ENCODE results near the gene CDYL. TPM values are rescaled to one million over a fixed set of nuclear protein-coding genes. Genes with fewer than 3 reads are reported as not detected.

The CDYL gene
- polyA plus RNA-seq, 1 experiment, result 21.9 TPM

- no peaks in the 10 kb centered on the region for H3K27me3 ChIP-seq (ENCODE audit: control insufficient read depth, insufficient read depth, low read length)
- TF ChIP-seq CTCF (IDR thresholded peaks at IDR 0.05; ENCODE audit: insufficient read depth, low read depth, low read length), result no peak
- no peak for DNase-seq (ENCODE audit: low read depth)
- no peaks in the 10 kb centered on the region for H3K36me3 ChIP-seq (ENCODE audit: control insufficient read depth, insufficient read depth, low read length)
- no peak overlapping the region for H3K4me3 ChIP-seq (ENCODE audit: low read depth, low read length)
- CTCF ChIA-PET, result interaction anchor here (0.6 to 1.2 kb wide), 3 partner anchors 10 to 144 kb away, joined by 3 read pairs; no protein-coding TSS in a partner anchor
- POLR2A ChIA-PET, result no interaction called here
Measured at GRCh38 chr6:4802312-4802935, 26.2 kb downstream of the CDYL start.

- Histone ChIP-seq H3K27me3 (ENCODE audit: control insufficient read depth, insufficient read depth, low read length) (no peaks in the 10 kb centered on the region), H3K4me3 (ENCODE audit: low read depth, low read length) (no peak overlapping the region), H3K36me3 (ENCODE audit: control insufficient read depth, insufficient read depth, low read length) (no peaks in the 10 kb centered on the region)
- ChIA-PET POLR2A (no interaction called here), CTCF (interaction anchor here (0.9 kb wide), 1 partner anchor 147 kb away, joined by 3 read pairs; no protein-coding TSS in a partner anchor)
- no peak for TF ChIP-seq CTCF (IDR thresholded peaks at IDR 0.05; ENCODE audit: insufficient read depth, low read depth, low read length)
- DNase-seq (ENCODE audit: low read depth), result no peak
Measured at GRCh38 chr6:4803343-4803744, 27.1 kb downstream of the CDYL start.

GRCh38 chr6:4804095-4804494, 27.9 kb downstream of the CDYL start:
- H3K27me3 ChIP-seq (ENCODE audit: control insufficient read depth, insufficient read depth, low read length), result no peaks in the 10 kb centered on the region
- ChIA-PET POLR2A (no interaction called here), CTCF (interaction anchor here (0.9 kb wide), 1 partner anchor 148 kb away, joined by 3 read pairs; no protein-coding TSS in a partner anchor)
- no peaks in the 10 kb centered on the region for H3K36me3 ChIP-seq (ENCODE audit: control insufficient read depth, insufficient read depth, low read length)
- H3K4me3 ChIP-seq (ENCODE audit: low read depth, low read length), result no peak overlapping the region
- DNase-seq (ENCODE audit: low read depth), result no peak
- no peak for TF ChIP-seq CTCF (IDR thresholded peaks at IDR 0.05; ENCODE audit: insufficient read depth, low read depth, low read length)

GRCh38 chr6:4805553-4806336, 29.5 kb downstream of the CDYL start:
- Histone ChIP-seq H3K27me3 (ENCODE audit: control insufficient read depth, insufficient read depth, low read length) (no peaks in the 10 kb centered on the region), H3K4me3 (ENCODE audit: low read depth, low read length) (no peak overlapping the region), H3K36me3 (ENCODE audit: control insufficient read depth, insufficient read depth, low read length) (no peaks in the 10 kb centered on the region)
- no peak for DNase-seq (ENCODE audit: low read depth)
- POLR2A ChIA-PET, result no interaction called here
- CTCF ChIA-PET, result interaction anchor here (0.7 to 1.2 kb wide), 4 partner anchors 8 to 65 kb away, joined by 3 read pairs; no protein-coding TSS in a partner anchor
- TF ChIP-seq CTCF (IDR thresholded peaks at IDR 0.05; ENCODE audit: insufficient read depth, low read depth, low read length), result peak; percentile 75

- Histone ChIP-seq H3K27me3 (ENCODE audit: control insufficient read depth, insufficient read depth, low read length) (no peaks in the 10 kb centered on the region), H3K36me3 (ENCODE audit: control insufficient read depth, insufficient read depth, low read length) (no peaks in the 10 kb centered on the region), H3K4me3 (ENCODE audit: low read depth, low read length) (no peak overlapping the region)
- TF ChIP-seq CTCF (IDR thresholded peaks at IDR 0.05; ENCODE audit: insufficient read depth, low read depth, low read length), result no peak
- no peak for DNase-seq (ENCODE audit: low read depth)
- ChIA-PET POLR2A (no interaction called here), CTCF (interaction anchor here (1.2 kb wide), 2 partner anchors 10 to 11 kb away, joined by 3 read pairs; no protein-coding TSS in a partner anchor)
Measured at GRCh38 chr6:4806337-4806725, 30.1 kb downstream of the CDYL start.
